T-cell (primary cell): ENCODE measurements around the gene ZCCHC13. TPM values are rescaled to one million over a fixed set of nuclear protein-coding genes. Genes with fewer than 3 reads are reported as not detected.

Experiments
- ATAC-seq, 4 experiments: fragments of 200-7000 bp in 3 of 4; fragments of 150-1000 bp in 1 of 4; cut with Tn5 transposase; replicated peaks in 1 of 4; 1 replicate in 3 of 4; 2 replicates in 1 of 4; pipeline ENCODE4 v1.10.0; 2021; ENCODE audit warnings: moderate library complexity in 3 of 4, mild to moderate bottlenecking in 2 of 4, moderate number of reproducible peaks in 1 of 4
- CTCF ChIA-PET, 2 donors: fragments of 300-600 bp; sonication (Branson Sonifier 250); formaldehyde crosslinking; loops; one replicate each; lab custom pipeline; 2022; ENCODE audit warnings: antibody characterized with exemption in 2 of 2; lab: Charles Lee
- POLR2A ChIA-PET, 2 donors: fragments of 300-600 bp; sonication (Branson Sonifier 250); formaldehyde crosslinking; loops; one replicate each; lab custom pipeline; 2022; ENCODE audit warnings: antibody characterized with exemption in 2 of 2; lab: Charles Lee
- DNase-seq, 35 experiments: peaks; one replicate each; pipeline versions ENCODE4 v3.0.0 to v3.0.0-alpha.2; 2013 to 2023
- H3K27ac ChIP-seq: one replicate; pipeline ENCODE4 v1.5.1; 2013; ENCODE audit warnings: low read length
- H3K27me3 ChIP-seq, 2 experiments: replicated peaks in 1 of 2; 1 replicate in 1 of 2; 2 replicates in 1 of 2; pipeline versions ENCODE4 v1.6.1 to v1.7.0; 2013; ENCODE audit warnings: low read length in 1 of 2, mixed read lengths in 1 of 2; ENCODE audit not compliant: control insufficient read depth in 2 of 2, insufficient read depth in 2 of 2; ENCODE audit errors: extremely low read depth in 1 of 2
- H3K36me3 ChIP-seq, 2 donors: 1 replicate in 1 of 2; 2 replicates in 1 of 2; pipeline versions ENCODE4 v1.6.1 to v1.7.0; 2013; ENCODE audit warnings: low read length in 1 of 2; ENCODE audit not compliant: control insufficient read depth in 2 of 2, insufficient read depth in 1 of 2; ENCODE audit errors: extremely low read depth in 1 of 2
- H3K4me1 ChIP-seq, 2 experiments: 1 replicate in 1 of 2; 2 replicates in 1 of 2; pipeline versions ENCODE4 v1.6.1 to v1.7.0; 2013; ENCODE audit warnings: low read length in 2 of 2, mixed read lengths in 1 of 2; ENCODE audit not compliant: insufficient read depth in 2 of 2, control insufficient read depth in 1 of 2; ENCODE audit errors: extremely low read depth in 1 of 2
- H3K4me3 ChIP-seq, 2 donors: 1 replicate in 1 of 2; 2 replicates in 1 of 2; pipeline versions ENCODE4 v1.5.1 to v1.7.0; 2013; ENCODE audit warnings: mild to moderate bottlenecking in 2 of 2, low read length in 1 of 2, moderate library complexity in 1 of 2; ENCODE audit not compliant: control insufficient read depth in 1 of 2; ENCODE audit errors: extremely low read depth in 1 of 2
- H3K9me3 ChIP-seq: 2 replicates; pipeline ENCODE4 v1.7.0; 2013
- H3K27ac Mint-ChIP-seq, 2 donors: one replicate each; pipeline ENCODE4 v1.8.0; 2020 to 2021; ENCODE audit warnings: mild to moderate bottlenecking in 2 of 2, mixed read lengths in 2 of 2
- H3K27me3 Mint-ChIP-seq, 2 donors: one replicate each; pipeline ENCODE4 v1.8.0; 2021 to 2022; ENCODE audit warnings: mixed read lengths in 2 of 2
- H3K36me3 Mint-ChIP-seq: one replicate; pipeline ENCODE4 v1.8.0; 2021; ENCODE audit warnings: mixed read lengths
- H3K4me1 Mint-ChIP-seq, 3 donors: one replicate each; pipeline ENCODE4 v1.8.0; 2020 to 2022; ENCODE audit warnings: mixed read lengths in 3 of 3, mild to moderate bottlenecking in 1 of 3
- H3K4me3 Mint-ChIP-seq, 3 donors: one replicate each; pipeline ENCODE4 v1.8.0; 2020 to 2022; ENCODE audit warnings: mild to moderate bottlenecking in 3 of 3, mixed read lengths in 3 of 3, moderate library complexity in 3 of 3
- H3K9me3 Mint-ChIP-seq, 3 donors: one replicate each; pipeline ENCODE4 v1.8.0; 2020 to 2022; ENCODE audit warnings: mixed read lengths in 3 of 3
- WGBS: methylation state at CpG from one replicate; pipeline ENCODE4 v1.1.5; 2013; ENCODE audit warnings: missing lambda C conversion rate; ENCODE audit not compliant: insufficient coverage; 5-methylcytosine and 5-hydroxymethylcytosine counted together
- total RNA-seq, 35 experiments: library from RNA in 6 of 35; stranded (reverse) in 6 of 35; fragments of 120-200 nt in 1 of 35; gene quantifications; one replicate each; pipeline versions ENCODE4 v1.2.1 to v1.2.4 and lab custom pipeline; 2013 to 2026

ZCCHC13 gene
- total RNA-seq, 5 donors from 2014 or later (not counting 1 experiment from before 2014, with no cell fraction given): not detected

GRCh38 chrX:74274516-74274915, 29.5 kb upstream of the ZCCHC13 start:
- DNase-seq (no peak), ATAC-seq (no peak)
- H3K4me3 ChIP-seq: no peak overlapping the region
- WGBS: no CpG with 5 or more reads among the region's 5 CpGs
- POLR2A ChIA-PET: interaction anchor here in 1 of 2 donors (0.6 kb wide), 1 partner anchor 302 kb away, joined by 3 read pairs; no protein-coding TSS in a partner anchor
- H3K27ac ChIP-seq: no peak overlapping the region
- peaks cover 0 to 43% of the 10 kb centered on the region in 2 donors for H3K36me3 ChIP-seq
- H3K4me1 ChIP-seq: no peaks in the 10 kb centered on the region
- no peaks in the 10 kb centered on the region for H3K9me3 Mint-ChIP-seq
- H3K27me3 ChIP-seq: no peaks in the 10 kb centered on the region
- peak overlapping the region in 1 of 2 donors; percentile 15 for H3K27ac Mint-ChIP-seq
- no peak overlapping the region for H3K4me3 Mint-ChIP-seq
- peaks cover 45% of the 10 kb centered on the region for H3K36me3 Mint-ChIP-seq
- H3K9me3 ChIP-seq: no peaks in the 10 kb centered on the region
- peaks cover 0 to 20% (median 2%) of the 10 kb centered on the region in 3 donors for H3K4me1 Mint-ChIP-seq
- peaks cover 0 to 6% of the 10 kb centered on the region in 2 donors for H3K27me3 Mint-ChIP-seq
- CTCF ChIA-PET: interaction anchor here in 1 of 2 donors (0.6 kb wide), 1 partner anchor 273 kb away, joined by 3 read pairs; no protein-coding TSS in a partner anchor

GRCh38 chrX:74277320-74277719, 26.7 kb upstream of the ZCCHC13 start:
- ChIA-PET CTCF (no interaction called here), POLR2A (interaction anchor here in 1 of 2 donors (0.6 kb wide), 1 partner anchor 302 kb away, joined by 3 read pairs; no protein-coding TSS in a partner anchor)
- DNase-seq (no peak), ATAC-seq (no peak)
- Mint-ChIP-seq H3K27me3 (no peaks in the 10 kb centered on the region), H3K27ac (no peak overlapping the region), H3K36me3 (peaks cover 43% of the 10 kb centered on the region), H3K4me3 (no peak overlapping the region), H3K9me3 (no peaks in the 10 kb centered on the region), H3K4me1 (peaks cover 0 to 7% (median 0%) of the 10 kb centered on the region in 3 donors)
- H3K4me3 ChIP-seq: no peak overlapping the region
- no CpG with 5 or more reads among the region's 3 CpGs for WGBS
- H3K27ac ChIP-seq: no peak overlapping the region
- peaks cover 0 to 66% of the 10 kb centered on the region in 2 donors for H3K36me3 ChIP-seq
- no peaks in the 10 kb centered on the region for H3K27me3 ChIP-seq
- H3K9me3 ChIP-seq: no peaks in the 10 kb centered on the region
- H3K4me1 ChIP-seq: no peaks in the 10 kb centered on the region

GRCh38 chrX:74277846-74278245, 26.1 kb upstream of the ZCCHC13 start:
- H3K27me3 Mint-ChIP-seq: no peaks in the 10 kb centered on the region
- peaks cover 0 to 9% (median 0%) of the 10 kb centered on the region in 3 donors for H3K4me1 Mint-ChIP-seq
- ChIA-PET CTCF (interaction anchor here (0.6 kb wide), 3 partner anchors 9 to 126 kb away, joined by 4 to 7 read pairs (median 4); no protein-coding TSS in a partner anchor), POLR2A (interaction anchor here in 1 of 2 donors (0.6 kb wide), 2 partner anchors 96 to 302 kb away, joined by 3 read pairs; no protein-coding TSS in a partner anchor)
- no CpG with 5 or more reads among the region's 1 CpG for WGBS
- Histone ChIP-seq H3K9me3 (no peaks in the 10 kb centered on the region), H3K4me3 (no peak overlapping the region), H3K4me1 (peaks cover 0 to 2% of the 10 kb centered on the region in 2 experiments), H3K27me3 (no peaks in the 10 kb centered on the region), H3K27ac (no peak overlapping the region), H3K36me3 (peaks cover 0 to 66% of the 10 kb centered on the region in 2 donors)
- H3K36me3 Mint-ChIP-seq: peaks cover 43% of the 10 kb centered on the region
- H3K9me3 Mint-ChIP-seq: no peaks in the 10 kb centered on the region
- H3K4me3 Mint-ChIP-seq: no peak overlapping the region
- no peak overlapping the region for H3K27ac Mint-ChIP-seq
- DNase-seq: no peak
- ATAC-seq: no peak

GRCh38 chrX:74280759-74281158, 23.2 kb upstream of the ZCCHC13 start:
- peaks cover 0 to 4% of the 10 kb centered on the region in 2 donors for H3K27me3 Mint-ChIP-seq
- peaks cover 0 to 4% of the 10 kb centered on the region in 2 experiments for H3K4me1 ChIP-seq
- no peak overlapping the region for H3K27ac Mint-ChIP-seq
- ATAC-seq (no peak), DNase-seq (no peak)
- ChIA-PET CTCF (no interaction called here), POLR2A (no interaction called here)
- no peaks in the 10 kb centered on the region for H3K9me3 ChIP-seq
- no peak overlapping the region for H3K4me3 ChIP-seq
- no peaks in the 10 kb centered on the region for H3K9me3 Mint-ChIP-seq
- H3K27ac ChIP-seq: no peak overlapping the region
- peaks cover 36% of the 10 kb centered on the region for H3K36me3 Mint-ChIP-seq
- no CpG with 5 or more reads among the region's 3 CpGs for WGBS
- peaks cover 0 to 53% of the 10 kb centered on the region in 2 donors for H3K36me3 ChIP-seq
- peaks cover 5 to 19% (median 12%) of the 10 kb centered on the region in 3 donors for H3K4me1 Mint-ChIP-seq
- H3K27me3 ChIP-seq: no peaks in the 10 kb centered on the region
- H3K4me3 Mint-ChIP-seq: no peak overlapping the region

- no peak overlapping the region for H3K27ac Mint-ChIP-seq
- H3K9me3 ChIP-seq: no peaks in the 10 kb centered on the region
- no peak overlapping the region for H3K27ac ChIP-seq
- H3K4me3 Mint-ChIP-seq: no peak overlapping the region
- H3K4me1 Mint-ChIP-seq: peaks cover 23 to 45% (median 37%) of the 10 kb centered on the region in 3 donors
- peaks cover 0 to 33% of the 10 kb centered on the region in 2 donors for H3K36me3 ChIP-seq
- CTCF ChIA-PET: interaction anchor here in 1 of 2 donors (0.6 kb wide), 1 partner anchor 19 kb away, joined by 3 read pairs; no protein-coding TSS in a partner anchor
- H3K4me1 ChIP-seq: peaks cover 0 to 14% of the 10 kb centered on the region in 2 experiments
- POLR2A ChIA-PET: no interaction called here
- peaks cover 24% of the 10 kb centered on the region for H3K36me3 Mint-ChIP-seq
- ATAC-seq (no peak), DNase-seq (no peak)
- H3K4me3 ChIP-seq: no peak overlapping the region
- H3K9me3 Mint-ChIP-seq: no peaks in the 10 kb centered on the region
- no CpG with 5 or more reads among the region's 1 CpG for WGBS
- peaks cover 0 to 4% of the 10 kb centered on the region in 2 donors for H3K27me3 Mint-ChIP-seq
- H3K27me3 ChIP-seq: no peaks in the 10 kb centered on the region
These were observed 19.5 kb upstream of the ZCCHC13 start for GRCh38 chrX:74284391-74284952.

GRCh38 chrX:74286950-74287740, 16.8 kb upstream of the ZCCHC13 start:
- ChIA-PET CTCF (interaction anchor here in 1 of 2 donors (0.6 kb wide), 1 partner anchor 9 kb away, joined by 4 read pairs; no protein-coding TSS in a partner anchor), POLR2A (interaction anchor here in 1 of 2 donors (0.6 kb wide), 1 partner anchor 279 kb away, joined by 18 read pairs; no protein-coding TSS in a partner anchor)
- no peaks in the 10 kb centered on the region for H3K27me3 ChIP-seq
- H3K4me1 Mint-ChIP-seq: peaks cover 34 to 46% (median 44%) of the 10 kb centered on the region in 3 donors
- no peaks in the 10 kb centered on the region for H3K9me3 ChIP-seq
- H3K4me1 ChIP-seq: peaks cover 0 to 14% of the 10 kb centered on the region in 2 experiments
- peak overlapping the region in 1 of 2 donors; percentile 28 for H3K27ac Mint-ChIP-seq
- no peak overlapping the region for H3K27ac ChIP-seq
- no peak overlapping the region for H3K4me3 Mint-ChIP-seq
- no peak for DNase-seq
- peaks cover 8% of the 10 kb centered on the region for H3K36me3 Mint-ChIP-seq
- no peak overlapping the region for H3K4me3 ChIP-seq
- H3K27me3 Mint-ChIP-seq: peaks cover 0 to 6% of the 10 kb centered on the region in 2 donors
- no peaks in the 10 kb centered on the region for H3K9me3 Mint-ChIP-seq
- no CpG with 5 or more reads among the region's 5 CpGs for WGBS
- ATAC-seq: no peak
- peaks cover 0 to 8% of the 10 kb centered on the region in 2 donors for H3K36me3 ChIP-seq
